ENCODE data around the gene SSH2. TPM values are rescaled to one million over a fixed set of nuclear protein-coding genes. Genes with fewer than 3 reads are reported as not detected.
"Not testable (repeated sequence)": the region's sequence is repeated elsewhere in the genome, so short reads cannot be mapped to it uniquely, and the experiment has no call there.

SSH2 gene
- total RNA-seq, 1 experiment from 2014 or later = 15.2 TPM

- in situ Hi-C loops (cut with HindIII; ENCODE audit: low pct_unique_long_range_greater_than_20kb, low sequenced_read_pairs) = no loop called here
- no peak for DNase-seq (ENCODE audit: low read depth, low spot score)
Observed at GRCh38 chr17:29734640-29735039, 195.4 kb downstream of the SSH2 start.

DNA sequence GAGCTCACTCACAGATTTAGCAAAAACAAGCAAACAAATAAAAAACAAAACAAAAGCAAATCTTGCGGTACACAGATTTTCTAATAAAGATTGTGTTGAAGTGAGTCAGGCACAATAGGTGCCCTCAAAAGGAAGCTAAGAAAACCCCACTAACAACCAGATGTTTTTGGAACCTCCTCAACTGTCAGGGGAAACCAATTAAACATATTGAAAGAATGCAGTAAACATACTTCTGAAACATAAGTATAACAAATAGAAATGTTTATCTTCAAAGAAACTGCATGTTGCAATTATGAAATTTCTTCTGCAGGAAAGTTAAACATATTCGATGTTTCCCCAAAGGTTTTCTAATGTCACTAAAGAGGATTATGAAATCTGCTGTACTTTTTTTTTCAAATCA lies 196.9 kb downstream of the SSH2 start:
- in situ Hi-C loops (cut with HindIII; ENCODE audit: low pct_unique_long_range_greater_than_20kb, low sequenced_read_pairs) = no loop called here
- DNase-seq (ENCODE audit: low read depth, low spot score) = no peak

DNA sequence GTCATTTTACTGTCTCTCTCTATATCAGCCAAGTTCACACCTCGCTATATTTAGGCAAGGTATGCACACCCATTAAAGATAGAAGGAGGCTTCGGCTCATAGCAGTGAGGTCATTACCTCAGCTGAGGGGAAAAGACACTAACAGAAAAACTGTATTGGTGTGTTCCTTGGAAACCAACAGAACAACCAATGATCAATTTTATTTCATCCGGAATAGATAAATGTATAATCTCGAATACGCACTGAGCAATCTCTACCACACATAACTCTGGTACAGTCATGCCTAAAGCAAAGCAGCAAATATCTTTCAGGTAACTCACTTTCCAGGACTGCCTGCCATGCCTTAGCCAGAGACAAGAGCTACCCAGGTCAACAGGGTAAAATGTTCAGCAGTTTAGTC lies 197.4 kb downstream of the SSH2 start:
- in situ Hi-C loops (cut with HindIII; ENCODE audit: low pct_unique_long_range_greater_than_20kb, low sequenced_read_pairs) = no loop called here
- DNase-seq (ENCODE audit: low read depth, low spot score) = no peak

DNA sequence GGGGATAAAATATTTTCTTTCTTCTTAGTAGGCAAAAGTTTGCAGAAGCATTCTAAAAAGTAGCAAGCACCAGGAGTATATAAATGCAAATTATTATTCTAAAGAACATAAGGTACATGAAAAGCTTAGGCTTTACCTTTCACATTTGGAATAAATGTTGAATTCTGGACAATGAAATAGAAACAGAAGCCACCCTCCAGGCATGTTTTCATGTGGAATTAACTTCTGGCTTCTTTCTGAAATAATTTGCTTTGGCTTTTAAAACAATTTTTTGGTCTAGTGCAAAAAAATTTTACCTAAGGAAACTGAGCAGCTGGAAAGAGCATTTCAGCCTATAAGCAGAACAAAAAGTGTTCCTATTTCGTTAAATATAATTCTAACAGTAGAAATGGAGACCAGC lies 197.8 kb downstream of the SSH2 start:
- DNase-seq (ENCODE audit: low read depth, low spot score) = no peak
- in situ Hi-C loops (cut with HindIII; ENCODE audit: low pct_unique_long_range_greater_than_20kb, low sequenced_read_pairs) = no loop called here

- in situ Hi-C loops (cut with HindIII; ENCODE audit: low pct_unique_long_range_greater_than_20kb, low sequenced_read_pairs) = no loop called here
- no peak for DNase-seq (ENCODE audit: low read depth, low spot score)
Observed at GRCh38 chr17:29731589-29731929, 198.5 kb downstream of the SSH2 start.

DNA sequence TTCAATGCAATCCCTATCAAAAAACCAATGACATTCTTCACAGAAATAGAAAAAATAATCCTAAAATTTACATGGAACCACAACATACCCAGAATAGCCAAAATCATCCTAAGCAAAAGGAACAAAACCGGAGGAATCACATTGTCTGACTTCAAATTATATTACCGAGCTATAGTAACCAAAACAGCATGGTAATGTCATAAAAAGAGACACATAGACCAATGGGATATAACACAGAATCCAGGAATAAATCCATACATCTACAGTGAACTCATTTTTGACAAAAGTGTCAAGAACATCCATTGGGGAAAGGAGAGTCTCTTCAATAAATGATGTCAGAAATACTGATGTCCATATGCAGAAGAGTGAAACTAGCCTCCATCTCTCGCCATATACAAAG lies 201.5 kb downstream of the SSH2 start:
- in situ Hi-C loops (cut with HindIII; ENCODE audit: low pct_unique_long_range_greater_than_20kb, low sequenced_read_pairs) = no loop called here
- DNase-seq (ENCODE audit: low read depth, low spot score) = no peak

GRCh38 chr17:29726715-29727252 lies 203.2 kb downstream of the SSH2 start:
- in situ Hi-C loops (cut with HindIII; ENCODE audit: low pct_unique_long_range_greater_than_20kb, low sequenced_read_pairs) = no loop called here
- DNase-seq (ENCODE audit: low read depth, low spot score) = no peak

DNA sequence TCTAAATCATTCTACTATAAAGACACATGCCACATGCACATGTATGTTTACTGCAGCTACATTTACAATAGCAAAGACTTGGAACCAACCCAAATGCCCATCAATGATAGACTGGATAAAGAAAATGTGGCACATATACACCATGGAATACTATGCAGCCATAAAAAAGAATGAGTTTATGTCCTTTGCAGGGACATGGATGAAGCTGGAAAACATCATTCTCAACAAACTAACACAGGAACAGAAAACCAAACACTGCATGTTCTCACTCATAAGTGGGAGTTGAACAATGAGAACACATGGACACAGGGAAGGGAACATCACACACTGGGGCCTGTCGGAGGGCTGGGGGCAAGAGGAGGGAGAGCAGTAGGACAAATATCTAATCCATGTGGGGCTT lies 204.6 kb downstream of the SSH2 start:
- in situ Hi-C loops (cut with HindIII; ENCODE audit: low pct_unique_long_range_greater_than_20kb, low sequenced_read_pairs); DNase-seq (ENCODE audit: low read depth, low spot score): not testable (repeated sequence)

GRCh38 chr17:29723278-29724047 lies 206.6 kb downstream of the SSH2 start:
- DNase-seq (ENCODE audit: low read depth, low spot score) = no peak
- in situ Hi-C loops (cut with HindIII; ENCODE audit: low pct_unique_long_range_greater_than_20kb, low sequenced_read_pairs) = no loop called here

DNA sequence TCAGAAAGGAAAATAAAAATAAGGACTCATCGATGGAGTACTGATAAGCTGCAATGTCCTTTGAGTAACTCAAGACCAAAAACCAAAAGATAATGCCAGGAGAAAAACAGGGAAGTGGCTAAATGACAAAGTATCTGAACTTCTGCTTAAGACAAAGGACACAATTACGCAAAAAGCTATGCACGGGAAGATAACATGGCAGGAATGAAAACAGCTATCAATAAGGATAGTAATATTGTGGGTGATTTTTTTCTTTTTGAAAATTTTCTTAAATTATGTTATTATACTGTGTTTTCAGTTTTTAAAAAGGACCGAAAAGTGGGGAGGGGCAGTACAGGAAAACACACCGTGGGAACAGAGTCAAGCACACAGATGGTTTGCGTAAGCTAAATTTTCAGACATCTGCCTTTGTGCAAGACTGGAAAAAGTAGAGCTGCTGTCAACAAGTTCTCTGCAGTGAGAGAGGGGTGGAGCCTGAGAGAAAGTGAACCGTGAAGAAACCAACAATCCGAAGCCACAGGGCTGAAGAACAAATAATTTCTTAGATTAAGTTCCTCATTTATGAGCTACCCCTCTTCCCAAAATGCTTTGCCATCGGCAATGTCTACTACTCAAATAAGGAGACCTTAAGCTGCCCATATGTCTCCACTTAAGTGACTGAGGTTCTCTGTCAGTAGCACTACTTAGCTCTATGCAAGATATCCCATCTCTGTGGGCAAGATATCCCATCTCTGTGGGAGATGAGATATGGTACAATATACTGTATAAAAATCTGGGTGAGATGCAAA lies 207.4 kb downstream of the SSH2 start:
- in situ Hi-C loops (cut with HindIII; ENCODE audit: low pct_unique_long_range_greater_than_20kb, low sequenced_read_pairs) = no loop called here

GRCh38 chr17:29720551-29720950 lies 209.5 kb downstream of the SSH2 start:
- no peak for DNase-seq (ENCODE audit: low read depth, low spot score)
- in situ Hi-C loops (cut with HindIII; ENCODE audit: low pct_unique_long_range_greater_than_20kb, low sequenced_read_pairs) = no loop called here

More for the DNA sequence above, 207.4 kb downstream of the SSH2 start:
- no peak for DNase-seq (ENCODE audit: low read depth, low spot score)

DNA sequence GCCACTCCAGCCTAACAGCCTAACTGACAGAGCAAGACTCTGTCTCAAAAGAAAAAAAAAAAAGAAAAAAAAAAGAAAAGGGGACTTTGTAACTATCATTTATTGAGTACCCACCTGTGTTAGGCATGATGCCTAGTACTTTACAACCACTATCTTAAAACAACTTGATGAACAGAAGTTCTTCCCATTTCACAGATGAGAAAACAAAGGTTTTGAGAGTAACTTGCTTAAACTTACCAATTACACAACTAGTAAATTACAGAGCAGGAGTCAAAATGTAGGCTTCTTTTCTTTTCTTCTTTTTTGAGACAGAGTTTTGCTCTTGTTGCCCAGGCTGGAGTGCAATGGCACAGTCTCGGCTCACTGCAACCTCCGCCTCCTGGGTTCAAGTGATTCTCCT lies 210.6 kb downstream of the SSH2 start:
- no peak for DNase-seq (ENCODE audit: low read depth, low spot score)
- in situ Hi-C loops (cut with HindIII; ENCODE audit: low pct_unique_long_range_greater_than_20kb, low sequenced_read_pairs) = no loop called here

- DNase-seq (ENCODE audit: low read depth, low spot score) = no peak
- in situ Hi-C loops (cut with HindIII; ENCODE audit: low pct_unique_long_range_greater_than_20kb, low sequenced_read_pairs) = no loop called here
Observed at GRCh38 chr17:29718446-29719039, 211.5 kb downstream of the SSH2 start.

- in situ Hi-C loops (cut with HindIII; ENCODE audit: low pct_unique_long_range_greater_than_20kb, low sequenced_read_pairs) = no loop called here
- no peak for DNase-seq (ENCODE audit: low read depth, low spot score)
Observed at GRCh38 chr17:29717817-29718216, 212.2 kb downstream of the SSH2 start.

GRCh38 chr17:29716566-29716965 lies 213.5 kb downstream of the SSH2 start:
- DNase-seq (ENCODE audit: low read depth, low spot score) = no peak
- in situ Hi-C loops (cut with HindIII; ENCODE audit: low pct_unique_long_range_greater_than_20kb, low sequenced_read_pairs) = no loop called here

- no peak for DNase-seq (ENCODE audit: low read depth, low spot score)
- in situ Hi-C loops (cut with HindIII; ENCODE audit: low pct_unique_long_range_greater_than_20kb, low sequenced_read_pairs) = no loop called here
Observed at GRCh38 chr17:29715680-29716079, 214.3 kb downstream of the SSH2 start.

DNA sequence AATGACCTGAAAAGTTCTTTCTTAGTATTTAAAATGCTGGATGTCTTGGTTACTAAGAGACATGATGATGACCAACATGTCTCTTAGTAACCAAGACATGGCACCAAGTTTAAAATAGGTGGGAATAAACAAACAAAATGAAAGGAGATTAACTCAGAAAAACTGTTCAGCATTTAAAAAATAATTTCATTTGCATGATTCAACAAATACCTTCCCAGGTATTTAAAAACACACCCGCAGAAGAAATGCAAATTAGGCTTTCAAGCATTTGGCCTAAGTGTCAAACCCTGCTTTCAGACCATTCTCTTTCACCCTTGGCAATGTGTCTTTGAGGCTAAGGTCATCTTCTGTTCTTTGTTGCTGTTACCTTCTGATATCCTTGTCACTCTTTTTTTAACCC lies 215.9 kb downstream of the SSH2 start:
- in situ Hi-C loops (cut with HindIII; ENCODE audit: low pct_unique_long_range_greater_than_20kb, low sequenced_read_pairs) = no loop called here
- no peak for DNase-seq (ENCODE audit: low read depth, low spot score)

- in situ Hi-C loops (cut with HindIII; ENCODE audit: low pct_unique_long_range_greater_than_20kb, low sequenced_read_pairs) = no loop called here
Observed at GRCh38 chr17:29713626-29714025, 216.4 kb downstream of the SSH2 start.

More at GRCh38 chr17:29713626-29714025, 216.4 kb downstream of the SSH2 start:
- DNase-seq (ENCODE audit: low read depth, low spot score) = no peak

Measured in SK-MEL-5 (cell line).